Pancreas (tissue), 10 donors: ENCODE data around the gene KHDC4. TPM values are rescaled to one million over a fixed set of nuclear protein-coding genes. Genes with fewer than 3 reads are reported as not detected.

Experiments used
- ATAC-seq, 4 donors: fragments of 200-7000 bp; cut with Tn5 transposase; one replicate each; pipeline versions ENCODE4 v1.8.0 to v1.9.1; 2020; ENCODE audit warnings: mild to moderate bottlenecking in 4 of 4, moderate library complexity in 4 of 4
- DNase-seq, 6 donors: peaks; one replicate each; pipeline ENCODE4 v3.0.0-alpha.2; 2020
- FAIRE-seq: peaks from 2 replicates; lab custom pipeline; 2012; peaks lifted over from hg19 to GRCh38; lab: Jason Lieb, UNC
- H3K27ac ChIP-seq, 4 donors: fragments of 200-600 bp; sonication (generic); 1 replicate in 3 of 4; 2 replicates in 1 of 4; pipeline versions ENCODE4 v1.5.0 to v1.8.0; 2020
- H3K27me3 ChIP-seq, 4 donors: fragments of 200-600 bp; one replicate each; pipeline ENCODE4 v1.8.0; 2021
- H3K36me3 ChIP-seq, 3 donors: fragments of 200-600 bp; sonication (generic) in 1 of 3; one replicate each; pipeline versions ENCODE4 v1.5.0 to v1.8.0; 2020 to 2021
- H3K4me1 ChIP-seq, 3 donors: fragments of 200-600 bp; one replicate each; pipeline ENCODE4 v1.8.0; 2021
- H3K4me3 ChIP-seq, 4 donors: fragments of 200-600 bp; sonication (generic) in 2 of 4; one replicate each; pipeline versions ENCODE4 v1.5.0 to v1.8.0; 2020 to 2021
- H3K9me3 ChIP-seq, 4 donors: fragments of 200-600 bp; one replicate each; pipeline ENCODE4 v1.8.0; 2021
- CTCF ChIP-seq, 4 donors: fragments of 200-600 bp; sonication (generic) in 3 of 4; IDR thresholded peaks; one replicate each; pipeline versions ENCODE4 v1.5.0 to v1.8.0; 2021; ENCODE audit warnings: antibody characterized with exemption in 4 of 4
- WGBS, 2 donors: extraction: QIAGEN DNeasy Blood & Tissue Kit; methylation state at CpG; one replicate each; pipeline ENCODE4 v1.1.7; 2013; 5-methylcytosine and 5-hydroxymethylcytosine counted together
- intact Hi-C, 3 donors: fragments of 100-400 bp; cut with DNase I; formaldehyde crosslinking; loops; one replicate each; pipeline versions ENCODE4 v1.11.1 to v1.14.2; 2022
- polyA plus RNA-seq, 2 donors: library from polyadenylated mRNA; stranded (reverse); fragments of 200-250 nt; gene quantifications; one replicate each; pipeline ENCODE4 v1.2.3, GENCODE V29; 2013
- total RNA-seq, 6 donors: library from RNA; stranded (reverse); fragmentation: NEBNext Ultra II Directional in 4 of 6; extraction: Animal tissue kit (Norgen Biotek cat#: 25700) in 4 of 6; gene quantifications; one replicate each; pipeline versions ENCODE4 v1.2.1 to v1.2.4, GENCODE V29; 2021 to 2023
- donor health status: healthy with polysubstance abuse.
- donor health status: DM: no; HTN: no; CAD: no; lungs with moderate emphysema.
- donor health status: DM: no; HTN: no; CAD: no.
- donor health status: control.
- donor health status: control.
- donor health status: Bipolar disorder and iron deficiency.
- donor health status: DM: yes; HTN: yes; CAD: no.
- donor health status: DM: no; HTN: no; CAD: no.
- donor health status: DM: no; HTN: no; CAD: no.
- donor health status: DM: yes; HTN: yes; CAD: no.

The KHDC4 gene
- total RNA-seq (10 to 100 TPM; 11.9 to 24.3 (median 15.5) TPM), polyA plus RNA-seq (10 to 100 TPM; 29.3 to 32.8 TPM)

GRCh38 chr1:155934097-155934935 is at the start of gene KHDC4:
Gene KHDC4, minus strand, starts transcription at chr1:155934413. Its CDS starts 40 bp downstream, at chr1:155934373.
- DNase-seq (peak; percentile 88 to 96 (median 96)), ATAC-seq (peak; percentile 96 to 98 (median 97)), FAIRE-seq (peak; percentile 96)
- Histone ChIP-seq H3K36me3 (peaks cover 0 to 21% (median 3%) of the 10 kb centered on the region in 3 donors), H3K27ac (peak within 1 kb of the TSS; percentile 79 to 87 (median 86)), H3K9me3 (no peaks in the 10 kb centered on the region), H3K4me3 (peak within 1 kb of the TSS; percentile 56 to 85 (median 78)), H3K4me1 (peaks cover 22 to 38% (median 30%) of the 10 kb centered on the region in 3 donors), H3K27me3 (no peaks in the 10 kb centered on the region)
- WGBS, 2 donors: 0 to 1% methylated on average over 50 of the region's 50 CpGs
- TF ChIP-seq CTCF (IDR thresholded peaks at IDR 0.05): no peak
- intact Hi-C loops: no loop called here

GRCh38 chr1:155983191-155984024 is 49.2 kb upstream of the KHDC4 start:
- DNase-seq (peak in 1 of 6 donors; percentile 73), ATAC-seq (peak; percentile 24 to 42 (median 24)), FAIRE-seq (no peak)
- peaks cover 0 to 10% (median 0%) of the 10 kb centered on the region in 3 donors for H3K4me1 ChIP-seq
- no peak overlapping the region for H3K4me3 ChIP-seq
- TF ChIP-seq CTCF (IDR thresholded peaks at IDR 0.05): no peak
- H3K27me3 ChIP-seq: no peaks in the 10 kb centered on the region
- WGBS, 2 donors: 54 to 64% methylated on average over 4 of the region's 4 CpGs
- H3K27ac ChIP-seq: no peak overlapping the region
- no peaks in the 10 kb centered on the region for H3K9me3 ChIP-seq
- no peaks in the 10 kb centered on the region for H3K36me3 ChIP-seq
- intact Hi-C loops: loop anchor here in 2 of 3 donors (5.0 kb wide), 2 partner anchors 41 to 46 kb away; partner anchors contain the start of gene RXFP4 (in 1 of the 2)

GRCh38 chr1:155982106-155982505 is 47.9 kb upstream of the KHDC4 start:
- no peaks in the 10 kb centered on the region for H3K9me3 ChIP-seq
- intact Hi-C loops: loop anchor here in 2 of 3 donors (5.0 kb wide), 2 partner anchors 40 to 45 kb away; partner anchors contain the start of gene RXFP4 (in 1 of the 2)
- no peaks in the 10 kb centered on the region for H3K27me3 ChIP-seq
- peaks cover 0 to 10% (median 0%) of the 10 kb centered on the region in 3 donors for H3K4me1 ChIP-seq
- no peak for TF ChIP-seq CTCF (IDR thresholded peaks at IDR 0.05)
- FAIRE-seq (no peak), DNase-seq (no peak), ATAC-seq (no peak)
- no peak overlapping the region for H3K27ac ChIP-seq
- no peak overlapping the region for H3K4me3 ChIP-seq
- H3K36me3 ChIP-seq: no peaks in the 10 kb centered on the region
- 74 to 79% methylated on average over 7 of the region's 7 CpGs for WGBS, 2 donors

GRCh38 chr1:155981266-155982088 is 47.3 kb upstream of the KHDC4 start:
- DNase-seq (no peak), ATAC-seq (no peak), FAIRE-seq (no peak)
- TF ChIP-seq CTCF (IDR thresholded peaks at IDR 0.05): no peak
- WGBS, 2 donors: 65 to 85% methylated on average over 6 of the region's 6 CpGs
- Histone ChIP-seq H3K4me3 (no peak overlapping the region), H3K36me3 (no peaks in the 10 kb centered on the region), H3K9me3 (no peaks in the 10 kb centered on the region), H3K4me1 (peaks cover 0 to 10% (median 0%) of the 10 kb centered on the region in 3 donors), H3K27me3 (no peaks in the 10 kb centered on the region), H3K27ac (peak overlapping the region in 1 of 4 donors; percentile 17)
- intact Hi-C loops: loop anchor here in 2 of 3 donors (5.0 kb wide), 2 partner anchors 39 to 44 kb away; partner anchors contain the start of gene RXFP4 (in 1 of the 2)
